ENCODE data around the gene RPRD1B. TPM values are rescaled to one million over a fixed set of nuclear protein-coding genes. Genes with fewer than 3 reads are reported as not detected.

The RPRD1B gene
- total RNA-seq, 2 experiments from 2014 or later, result 54.8 to 55.7 TPM

DNA sequence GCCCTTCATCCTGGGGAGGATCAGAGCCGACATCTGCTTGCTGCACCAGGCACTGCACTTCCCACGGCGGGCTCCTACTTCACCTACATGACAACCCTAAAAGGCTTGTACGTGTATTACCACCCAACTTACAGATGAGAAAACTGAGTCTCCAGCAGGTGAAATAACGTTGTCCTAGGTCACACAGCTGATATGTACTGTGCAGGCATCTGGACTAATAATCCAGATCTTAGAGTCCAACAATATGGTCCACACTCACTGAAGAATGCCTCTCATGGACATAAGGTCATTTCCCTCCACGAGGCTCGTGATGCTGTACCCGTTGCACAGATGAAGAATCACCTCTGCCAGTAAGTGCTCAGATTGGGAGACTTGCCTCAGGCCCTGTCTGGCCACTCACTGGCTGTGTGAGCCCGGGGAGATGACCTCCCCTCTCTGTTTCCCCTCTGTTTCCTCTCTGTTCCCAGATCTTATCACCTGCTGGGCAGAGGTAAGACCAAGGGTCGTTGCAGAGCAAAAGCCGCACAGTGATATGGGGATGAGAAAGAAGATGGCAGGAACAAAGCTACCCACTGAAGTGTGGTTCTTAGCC is 99.5 kb downstream of the RPRD1B start:
- H3K27ac ChIP-seq (ENCODE audit: low read depth in 1 of 2, low read length in 2 of 2), result no peak overlapping the region
- Mint-ChIP-seq H3K36me3 (ENCODE audit: low read depth) (no peaks in the 10 kb centered on the region), H3K27me3 (no peaks in the 10 kb centered on the region), H3K4me3 (no peak overlapping the region), H3K9me3 (no peaks in the 10 kb centered on the region), H3K4me1 (ENCODE audit: low read depth) (no peaks in the 10 kb centered on the region), H3K27ac (no peak overlapping the region)
- ChIA-PET POLR2A (no interaction called here), CTCF (no interaction called here)
- H3K9me3 ChIP-seq (ENCODE audit: control insufficient read depth in 1 of 2, insufficient read depth in 1 of 2, low read length in 2 of 2), result no peaks in the 10 kb centered on the region
- TF ChIP-seq, protein P1, sequence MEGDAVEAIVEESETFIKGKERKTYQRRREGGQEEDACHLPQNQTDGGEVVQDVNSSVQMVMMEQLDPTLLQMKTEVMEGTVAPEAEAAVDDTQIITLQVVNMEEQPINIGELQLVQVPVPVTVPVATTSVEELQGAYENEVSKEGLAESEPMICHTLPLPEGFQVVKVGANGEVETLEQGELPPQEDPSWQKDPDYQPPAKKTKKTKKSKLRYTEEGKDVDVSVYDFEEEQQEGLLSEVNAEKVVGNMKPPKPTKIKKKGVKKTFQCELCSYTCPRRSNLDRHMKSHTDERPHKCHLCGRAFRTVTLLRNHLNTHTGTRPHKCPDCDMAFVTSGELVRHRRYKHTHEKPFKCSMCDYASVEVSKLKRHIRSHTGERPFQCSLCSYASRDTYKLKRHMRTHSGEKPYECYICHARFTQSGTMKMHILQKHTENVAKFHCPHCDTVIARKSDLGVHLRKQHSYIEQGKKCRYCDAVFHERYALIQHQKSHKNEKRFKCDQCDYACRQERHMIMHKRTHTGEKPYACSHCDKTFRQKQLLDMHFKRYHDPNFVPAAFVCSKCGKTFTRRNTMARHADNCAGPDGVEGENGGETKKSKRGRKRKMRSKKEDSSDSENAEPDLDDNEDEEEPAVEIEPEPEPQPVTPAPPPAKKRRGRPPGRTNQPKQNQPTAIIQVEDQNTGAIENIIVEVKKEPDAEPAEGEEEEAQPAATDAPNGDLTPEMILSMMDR (IDR thresholded peaks at IDR 0.05), result no peak
- ATAC-seq (ENCODE audit: poor library complexity), result no peak
- no peak overlapping the region for H3K4me3 ChIP-seq (ENCODE audit: low read length)
- H3K36me3 ChIP-seq (ENCODE audit: insufficient read depth, low read length), result no peaks in the 10 kb centered on the region
- no peak for DNase-seq
- H3K27me3 ChIP-seq (ENCODE audit: control insufficient read depth in 1 of 2, insufficient read depth in 2 of 2, low read length in 2 of 2), result no peaks in the 10 kb centered on the region
- H3K4me1 ChIP-seq (ENCODE audit: insufficient read depth, low read length), result no peaks in the 10 kb centered on the region
- intact Hi-C loops (cut with DNase I, micrococcal nuclease), result no loop called here

DNA sequence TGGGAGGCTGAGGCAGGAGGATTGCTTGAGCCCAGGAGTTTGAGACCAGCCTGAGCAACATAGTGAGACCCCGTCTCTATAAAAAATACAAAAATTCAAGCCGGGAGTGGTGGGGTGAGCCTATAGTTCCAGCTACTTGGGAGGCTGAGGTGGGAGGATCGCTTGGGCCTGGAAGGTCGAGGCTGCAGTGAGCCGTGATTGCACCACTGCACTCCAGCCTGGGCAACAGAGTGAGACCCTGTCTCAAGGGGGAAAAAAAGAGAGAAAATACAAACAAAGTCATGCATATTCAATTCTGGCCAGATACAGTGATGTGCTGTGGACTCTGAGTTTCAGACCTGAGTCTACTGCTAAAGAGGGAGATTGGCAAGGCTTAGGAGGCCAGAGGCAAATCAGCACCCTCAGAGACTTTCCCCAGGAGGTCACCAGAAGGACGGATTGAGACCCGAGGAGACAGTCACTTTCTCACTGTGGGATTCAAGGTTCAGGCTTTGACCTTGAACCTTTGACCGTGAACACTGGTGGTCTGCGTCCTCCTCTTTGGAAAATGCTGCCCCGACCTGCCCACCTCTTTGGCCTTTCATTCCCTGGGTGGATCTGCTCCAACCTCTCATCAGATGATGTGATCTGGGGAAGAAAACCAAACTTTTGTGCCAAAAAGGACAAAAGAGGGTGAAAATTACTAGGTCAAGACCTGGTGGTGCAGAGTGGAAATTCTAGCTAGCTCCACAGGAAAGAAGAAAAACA is 100.3 kb downstream of the RPRD1B start:
- no peaks in the 10 kb centered on the region for H3K9me3 ChIP-seq (ENCODE audit: control insufficient read depth in 1 of 2, insufficient read depth in 1 of 2, low read length in 2 of 2)
- Mint-ChIP-seq H3K9me3 (no peaks in the 10 kb centered on the region), H3K4me3 (no peak overlapping the region), H3K27ac (no peak overlapping the region), H3K27me3 (no peaks in the 10 kb centered on the region), H3K4me1 (ENCODE audit: low read depth) (no peaks in the 10 kb centered on the region), H3K36me3 (ENCODE audit: low read depth) (no peaks in the 10 kb centered on the region)
- H3K27me3 ChIP-seq (ENCODE audit: control insufficient read depth in 1 of 2, insufficient read depth in 2 of 2, low read length in 2 of 2), result no peaks in the 10 kb centered on the region
- CTCF ChIA-PET, result no interaction called here
- no peaks in the 10 kb centered on the region for H3K36me3 ChIP-seq (ENCODE audit: insufficient read depth, low read length)
- H3K4me3 ChIP-seq (ENCODE audit: low read length), result no peak overlapping the region
- H3K4me1 ChIP-seq (ENCODE audit: insufficient read depth, low read length), result no peaks in the 10 kb centered on the region
- intact Hi-C loops (cut with DNase I, micrococcal nuclease), result no loop called here
- DNase-seq (no peak), ATAC-seq (ENCODE audit: poor library complexity) (no peak)
- TF ChIP-seq, protein P1 (IDR thresholded peaks at IDR 0.05), result no peak
- H3K27ac ChIP-seq (ENCODE audit: low read depth in 1 of 2, low read length in 2 of 2), result no peak overlapping the region
- POLR2A ChIA-PET, result no interaction called here

DNA sequence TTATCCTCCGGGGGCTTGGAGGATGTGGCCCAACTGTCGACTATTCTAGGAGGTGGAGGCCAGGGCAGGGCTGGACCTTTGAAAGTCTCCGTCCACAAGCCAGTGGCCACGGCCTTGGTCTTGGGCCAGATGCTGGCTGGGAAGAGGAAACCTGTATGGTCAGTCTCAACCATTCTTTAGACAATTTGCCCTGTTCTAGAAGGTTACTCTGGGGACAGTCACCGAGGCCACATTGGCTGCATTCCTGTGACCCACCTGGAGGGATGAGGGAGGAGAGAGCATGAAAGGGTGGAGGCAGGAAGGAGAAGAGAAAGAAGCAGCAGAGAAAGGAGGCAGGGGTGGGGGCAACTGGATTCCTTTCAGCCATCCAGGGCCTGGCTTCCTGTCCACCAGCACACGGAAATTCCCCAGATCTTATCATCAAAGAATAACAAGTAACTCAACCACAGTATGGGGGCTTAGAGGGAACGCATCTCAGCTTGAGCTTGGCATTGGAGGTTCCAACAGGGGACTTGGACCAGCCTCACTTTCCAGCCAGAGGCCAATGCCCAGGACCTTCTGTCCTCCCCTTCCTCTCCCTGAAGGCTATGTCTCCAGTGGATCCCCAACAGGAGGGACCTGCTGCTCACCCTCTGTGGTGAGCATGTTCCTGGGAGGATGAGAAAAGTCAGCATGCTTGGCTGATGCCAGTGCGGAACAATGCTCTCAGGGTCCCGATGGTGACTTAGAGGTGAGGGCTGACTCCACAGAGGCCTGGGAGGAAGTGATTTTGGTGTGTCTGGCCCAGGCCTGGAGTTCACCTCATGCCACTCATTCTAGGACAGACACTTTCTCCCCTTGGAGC is 101.1 kb downstream of the RPRD1B start:
- no peaks in the 10 kb centered on the region for H3K27me3 ChIP-seq (ENCODE audit: control insufficient read depth in 1 of 2, insufficient read depth in 2 of 2, low read length in 2 of 2)
- Mint-ChIP-seq H3K4me3 (no peak overlapping the region), H3K36me3 (ENCODE audit: low read depth) (no peaks in the 10 kb centered on the region), H3K9me3 (no peaks in the 10 kb centered on the region), H3K27me3 (no peaks in the 10 kb centered on the region), H3K27ac (no peak overlapping the region), H3K4me1 (ENCODE audit: low read depth) (no peaks in the 10 kb centered on the region)
- no peaks in the 10 kb centered on the region for H3K36me3 ChIP-seq (ENCODE audit: insufficient read depth, low read length)
- no peak overlapping the region for H3K27ac ChIP-seq (ENCODE audit: low read depth in 1 of 2, low read length in 2 of 2)
- TF ChIP-seq, protein P1 (IDR thresholded peaks at IDR 0.05), result no peak
- no peak overlapping the region for H3K4me3 ChIP-seq (ENCODE audit: low read length)
- ATAC-seq (ENCODE audit: poor library complexity), result no peak
- intact Hi-C loops (cut with DNase I, micrococcal nuclease), result no loop called here
- H3K4me1 ChIP-seq (ENCODE audit: insufficient read depth, low read length), result no peaks in the 10 kb centered on the region
- no peaks in the 10 kb centered on the region for H3K9me3 ChIP-seq (ENCODE audit: control insufficient read depth in 1 of 2, insufficient read depth in 1 of 2, low read length in 2 of 2)
- no peak for DNase-seq
- ChIA-PET POLR2A (no interaction called here), CTCF (no interaction called here)

All from CD4-positive, alpha-beta T cell (primary cell).